ENCODE data around the gene ACOT7. TPM values are rescaled to one million over a fixed set of nuclear protein-coding genes. Genes with fewer than 3 reads are reported as not detected.

Gene ACOT7
- total and polyA plus RNA-seq, 12 donors: 4.0 to 40.4 (median 8.6) TPM

- Histone ChIP-seq H3K27me3 (no peaks in the 10 kb centered on the region), H3K27ac (peak overlapping the region in 4 of 10 donors; percentile 22 to 46 (median 38)), H3K4me1 (peaks cover 0 to 35% (median 10%) of the 10 kb centered on the region in 9 donors), H3K36me3 (no peaks in the 10 kb centered on the region), H3K9me3 (no peaks in the 10 kb centered on the region), H3K4me3 (no peak overlapping the region)
- TF ChIP-seq, protein P1, sequence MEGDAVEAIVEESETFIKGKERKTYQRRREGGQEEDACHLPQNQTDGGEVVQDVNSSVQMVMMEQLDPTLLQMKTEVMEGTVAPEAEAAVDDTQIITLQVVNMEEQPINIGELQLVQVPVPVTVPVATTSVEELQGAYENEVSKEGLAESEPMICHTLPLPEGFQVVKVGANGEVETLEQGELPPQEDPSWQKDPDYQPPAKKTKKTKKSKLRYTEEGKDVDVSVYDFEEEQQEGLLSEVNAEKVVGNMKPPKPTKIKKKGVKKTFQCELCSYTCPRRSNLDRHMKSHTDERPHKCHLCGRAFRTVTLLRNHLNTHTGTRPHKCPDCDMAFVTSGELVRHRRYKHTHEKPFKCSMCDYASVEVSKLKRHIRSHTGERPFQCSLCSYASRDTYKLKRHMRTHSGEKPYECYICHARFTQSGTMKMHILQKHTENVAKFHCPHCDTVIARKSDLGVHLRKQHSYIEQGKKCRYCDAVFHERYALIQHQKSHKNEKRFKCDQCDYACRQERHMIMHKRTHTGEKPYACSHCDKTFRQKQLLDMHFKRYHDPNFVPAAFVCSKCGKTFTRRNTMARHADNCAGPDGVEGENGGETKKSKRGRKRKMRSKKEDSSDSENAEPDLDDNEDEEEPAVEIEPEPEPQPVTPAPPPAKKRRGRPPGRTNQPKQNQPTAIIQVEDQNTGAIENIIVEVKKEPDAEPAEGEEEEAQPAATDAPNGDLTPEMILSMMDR (IDR thresholded peaks at IDR 0.05): no peak
- no peak for DNase-seq
- no peak for ATAC-seq
- intact Hi-C loops (cut with DNase I): no loop called here
- 92 to 93% methylated on average over 14 of the region's 14 CpGs for WGBS, 2 donors
Observed at GRCh38 chr1:6288026-6288425, 105.5 kb downstream of the ACOT7 start.

DNA sequence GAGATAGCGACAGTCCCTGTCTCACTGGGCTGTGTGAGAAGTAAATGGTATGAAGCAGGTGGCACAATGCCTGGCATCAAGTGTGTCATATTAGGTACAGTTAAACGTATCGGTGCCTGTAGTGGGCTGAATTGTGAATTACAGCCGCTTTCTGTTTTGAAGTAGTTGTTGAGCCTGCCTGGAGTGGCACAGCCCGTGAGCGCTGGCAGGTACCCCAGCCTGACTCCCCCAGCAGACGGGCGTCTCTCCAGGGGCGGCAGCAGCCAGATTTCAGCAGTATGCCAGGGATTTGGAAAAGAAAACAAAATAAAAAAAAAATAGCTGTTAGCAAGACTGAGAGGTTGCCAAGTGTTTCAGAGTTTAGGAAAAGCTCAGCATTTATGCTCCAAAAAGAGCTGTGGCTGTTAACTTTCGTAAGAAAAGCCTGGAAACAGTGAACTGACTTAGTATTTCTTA, 106.1 kb downstream of the ACOT7 start:
- 81 to 91% methylated on average over 10 of the region's 10 CpGs for WGBS, 2 donors
- ATAC-seq: peak in 1 of 8 donors; percentile 39
- no peak overlapping the region for H3K4me3 ChIP-seq

DNA sequence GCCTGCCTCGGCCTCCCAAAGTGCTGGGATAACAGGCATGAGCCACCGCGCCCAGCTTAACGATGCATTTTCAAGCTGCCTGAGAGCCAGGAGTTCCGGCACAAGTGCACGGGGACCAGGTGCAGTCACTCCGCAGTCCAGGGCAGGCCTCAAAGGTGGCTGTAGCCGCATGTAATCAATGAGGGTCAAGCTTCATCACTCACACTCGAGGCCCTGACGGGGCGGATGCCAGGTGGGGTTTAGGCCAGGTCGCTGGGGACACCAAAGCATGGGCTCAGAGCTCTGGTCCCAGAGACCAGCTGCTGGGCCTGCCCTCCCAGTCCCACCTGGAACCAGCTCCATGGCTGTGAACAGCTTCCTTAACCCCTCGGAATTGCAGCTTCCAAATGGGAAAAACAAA, 106.5 kb downstream of the ACOT7 start:
- Histone ChIP-seq H3K27ac (no peak overlapping the region), H3K9me3 (no peaks in the 10 kb centered on the region), H3K27me3 (no peaks in the 10 kb centered on the region), H3K4me1 (peaks cover 0 to 31% (median 10%) of the 10 kb centered on the region in 9 donors), H3K36me3 (no peaks in the 10 kb centered on the region), H3K4me3 (no peak overlapping the region)
- TF ChIP-seq, protein P1 (IDR thresholded peaks at IDR 0.05): no peak
- 86 to 91% methylated on average over 13 of the region's 13 CpGs for WGBS, 2 donors
- ATAC-seq (no peak), DNase-seq (no peak)
- intact Hi-C loops (cut with DNase I): no loop called here

More for the DNA sequence above, 106.1 kb downstream of the ACOT7 start:
- Histone ChIP-seq H3K27me3 (no peaks in the 10 kb centered on the region), H3K4me1 (peaks cover 0 to 35% (median 10%) of the 10 kb centered on the region in 9 donors), H3K27ac (peak overlapping the region in 4 of 10 donors; percentile 22 to 46 (median 38)), H3K9me3 (no peaks in the 10 kb centered on the region), H3K36me3 (no peaks in the 10 kb centered on the region)
- no peak for DNase-seq
- intact Hi-C loops (cut with DNase I): no loop called here
- TF ChIP-seq, protein P1 (IDR thresholded peaks at IDR 0.05): no peak

GRCh38 chr1:6286266-6286665, 107.3 kb downstream of the ACOT7 start:
- DNase-seq (no peak), ATAC-seq (no peak)
- Histone ChIP-seq H3K27me3 (no peaks in the 10 kb centered on the region), H3K9me3 (no peaks in the 10 kb centered on the region), H3K4me3 (no peak overlapping the region), H3K4me1 (peaks cover 0 to 23% (median 7%) of the 10 kb centered on the region in 9 donors), H3K36me3 (no peaks in the 10 kb centered on the region), H3K27ac (no peak overlapping the region)
- TF ChIP-seq, protein P1 (IDR thresholded peaks at IDR 0.05): no peak
- 96 to 97% methylated on average over 8 of the region's 8 CpGs for WGBS, 2 donors
- intact Hi-C loops (cut with DNase I): no loop called here

Data from heart right ventricle (tissue), 16 donors.